IPS-18a (cell line): Measurements from ENCODE around the gene CTSA.

Experiments
- H3K27ac ChIP-seq: one replicate; pipeline ENCODE4 v1.5.1; 2013; ENCODE audit warnings: low read length
- H3K27me3 ChIP-seq: one replicate; pipeline ENCODE4 v1.6.1; 2013; ENCODE audit warnings: mild to moderate bottlenecking, low read length; ENCODE audit not compliant: control insufficient read depth, insufficient read depth
- H3K36me3 ChIP-seq: one replicate; pipeline ENCODE4 v1.6.1; 2013; ENCODE audit warnings: low read depth, low read length; ENCODE audit not compliant: control insufficient read depth
- H3K4me1 ChIP-seq: one replicate; pipeline ENCODE4 v1.6.1; 2013; ENCODE audit warnings: low read depth, low read length; ENCODE audit not compliant: control insufficient read depth
- H3K4me3 ChIP-seq: one replicate; pipeline ENCODE4 v1.5.1; 2013; ENCODE audit warnings: low read length
- H3K9ac ChIP-seq: one replicate; pipeline ENCODE4 v1.6.1; 2013; ENCODE audit warnings: mild to moderate bottlenecking, low read length, moderate library complexity
- H3K9me3 ChIP-seq: one replicate; pipeline ENCODE4 v1.6.1; 2013; ENCODE audit warnings: low read depth, low read length; ENCODE audit not compliant: control insufficient read depth

The CTSA gene

GRCh38 chr20:45853484-45853883 is 37.7 kb upstream of the CTSA start:
- Histone ChIP-seq H3K9ac (no peak overlapping the region), H3K36me3 (no peaks in the 10 kb centered on the region), H3K27me3 (no peaks in the 10 kb centered on the region), H3K4me3 (peak overlapping the region; percentile 17), H3K4me1 (peaks cover 15% of the 10 kb centered on the region), H3K27ac (no peak overlapping the region), H3K9me3 (no peaks in the 10 kb centered on the region)

- peak within 1 kb of the TSS; percentile 70 for H3K4me3 ChIP-seq
- H3K9ac ChIP-seq = peak within 1 kb of the TSS; percentile 43
- no peak within 1 kb of the TSS for H3K27ac ChIP-seq
- no peaks in the 10 kb centered on the region for H3K9me3 ChIP-seq
- H3K4me1 ChIP-seq = peaks cover 25% of the 10 kb centered on the region
- H3K36me3 ChIP-seq = no peaks in the 10 kb centered on the region
- H3K27me3 ChIP-seq = no peaks in the 10 kb centered on the region
Measured at GRCh38 chr20:45857114-45857881, 33.8 kb upstream of the CTSA start, which contains the start of the genes ACOT8 and ZSWIM3. TSS of gene ACOT8 (minus strand) at chr20:45857392. CDS start at chr20:45857315, 77 bp downstream. TSS of gene ZSWIM3 (plus strand) at chr20:45857614. CDS start at chr20:45857826, 212 bp downstream.

GRCh38 chr20:45857882-45858216 is 33.3 kb upstream of the CTSA start:
- Histone ChIP-seq H3K9me3 (no peaks in the 10 kb centered on the region), H3K9ac (no peak overlapping the region), H3K4me3 (peak overlapping the region; percentile 70), H3K27ac (no peak overlapping the region), H3K27me3 (no peaks in the 10 kb centered on the region), H3K36me3 (no peaks in the 10 kb centered on the region), H3K4me1 (peaks cover 25% of the 10 kb centered on the region)

GRCh38 chr20:45859916-45860315 is 31.2 kb upstream of the CTSA start:
- Histone ChIP-seq H3K4me1 (peaks cover 16% of the 10 kb centered on the region), H3K27ac (no peak overlapping the region), H3K9ac (no peak overlapping the region), H3K9me3 (no peaks in the 10 kb centered on the region), H3K36me3 (no peaks in the 10 kb centered on the region), H3K27me3 (no peaks in the 10 kb centered on the region), H3K4me3 (no peak overlapping the region)

GRCh38 chr20:45860560-45861220 is 30.4 kb upstream of the CTSA start:
- no peaks in the 10 kb centered on the region for H3K27me3 ChIP-seq
- no peak overlapping the region for H3K27ac ChIP-seq
- no peaks in the 10 kb centered on the region for H3K36me3 ChIP-seq
- H3K4me1 ChIP-seq = peaks cover 16% of the 10 kb centered on the region
- no peak overlapping the region for H3K9ac ChIP-seq
- H3K4me3 ChIP-seq = no peak overlapping the region
- no peaks in the 10 kb centered on the region for H3K9me3 ChIP-seq

- Histone ChIP-seq H3K27me3 (no peaks in the 10 kb centered on the region), H3K9me3 (no peaks in the 10 kb centered on the region), H3K4me1 (peaks cover 16% of the 10 kb centered on the region), H3K4me3 (no peak overlapping the region), H3K27ac (no peak overlapping the region), H3K9ac (no peak overlapping the region), H3K36me3 (no peaks in the 10 kb centered on the region)
Measured at GRCh38 chr20:45861221-45862075, 29.7 kb upstream of the CTSA start.

- no peaks in the 10 kb centered on the region for H3K27me3 ChIP-seq
- no peak overlapping the region for H3K4me3 ChIP-seq
- no peak overlapping the region for H3K27ac ChIP-seq
- peaks cover 7% of the 10 kb centered on the region for H3K4me1 ChIP-seq
- H3K9ac ChIP-seq = no peak overlapping the region
- H3K9me3 ChIP-seq = no peaks in the 10 kb centered on the region
- no peaks in the 10 kb centered on the region for H3K36me3 ChIP-seq
Measured at GRCh38 chr20:45863543-45864470, 27.3 kb upstream of the CTSA start.

GRCh38 chr20:45866454-45866853 is 24.7 kb upstream of the CTSA start:
- Histone ChIP-seq H3K4me3 (no peak overlapping the region), H3K9ac (no peak overlapping the region), H3K9me3 (no peaks in the 10 kb centered on the region), H3K27ac (no peak overlapping the region), H3K4me1 (no peaks in the 10 kb centered on the region), H3K27me3 (no peaks in the 10 kb centered on the region), H3K36me3 (no peaks in the 10 kb centered on the region)

- H3K4me3 ChIP-seq = no peak overlapping the region
Measured at GRCh38 chr20:45867136-45867818, 23.9 kb upstream of the CTSA start.

GRCh38 chr20:45867819-45868176 is 23.3 kb upstream of the CTSA start:
- Histone ChIP-seq H3K4me1 (no peaks in the 10 kb centered on the region), H3K9me3 (no peaks in the 10 kb centered on the region), H3K27me3 (no peaks in the 10 kb centered on the region), H3K9ac (no peak overlapping the region), H3K36me3 (no peaks in the 10 kb centered on the region), H3K27ac (no peak overlapping the region), H3K4me3 (no peak overlapping the region)

More at GRCh38 chr20:45867136-45867818, 23.9 kb upstream of the CTSA start:
- H3K4me1 ChIP-seq = no peaks in the 10 kb centered on the region
- no peaks in the 10 kb centered on the region for H3K27me3 ChIP-seq
- H3K36me3 ChIP-seq = no peaks in the 10 kb centered on the region
- no peaks in the 10 kb centered on the region for H3K9me3 ChIP-seq
- H3K27ac ChIP-seq = no peak overlapping the region
- no peak overlapping the region for H3K9ac ChIP-seq
